ENCODE measurements around the gene ANKRD39. TPM values are rescaled to one million over a fixed set of nuclear protein-coding genes. Genes with fewer than 3 reads are reported as not detected.
A peak's percentile ranks its signal among the peaks of the same experiment; 100 is the strongest.

The ANKRD39 gene
- total RNA-seq, 1 donor = 6.1 TPM

- DNase-seq (ENCODE audit: low read depth) = no peak
- no peak overlapping the region for H3K4me3 ChIP-seq (ENCODE audit: low read depth, low read length)
- no peak for TF ChIP-seq CTCF (IDR thresholded peaks at IDR 0.05; ENCODE audit: insufficient read depth, low read length)
These were observed 37.8 kb downstream of the ANKRD39 start for GRCh38 chr2:96819876-96820511.

- TF ChIP-seq CTCF (IDR thresholded peaks at IDR 0.05; ENCODE audit: insufficient read depth, low read length) = no peak
- no peak for DNase-seq (ENCODE audit: low read depth)
- H3K4me3 ChIP-seq (ENCODE audit: low read depth, low read length) = no peak overlapping the region
These were observed 38.5 kb downstream of the ANKRD39 start for GRCh38 chr2:96819128-96819875.

- no peak for TF ChIP-seq CTCF (IDR thresholded peaks at IDR 0.05; ENCODE audit: insufficient read depth, low read length)
- DNase-seq (ENCODE audit: low read depth) = no peak
- H3K4me3 ChIP-seq (ENCODE audit: low read depth, low read length) = no peak overlapping the region
These were observed 39.9 kb downstream of the ANKRD39 start for GRCh38 chr2:96817882-96818281.

- DNase-seq (ENCODE audit: low read depth) = peak; percentile 16
- peak overlapping the region; percentile 71 for H3K4me3 ChIP-seq (ENCODE audit: low read depth, low read length)
- TF ChIP-seq CTCF (IDR thresholded peaks at IDR 0.05; ENCODE audit: insufficient read depth, low read length) = no peak
These were observed 40.7 kb downstream of the ANKRD39 start for GRCh38 chr2:96816836-96817702.

- peak; percentile 56 for TF ChIP-seq CTCF (IDR thresholded peaks at IDR 0.05; ENCODE audit: insufficient read depth, low read length)
- peak; percentile 84 for DNase-seq (ENCODE audit: low read depth)
- H3K4me3 ChIP-seq (ENCODE audit: low read depth, low read length) = peak within 1 kb of the TSS; percentile 71
These were observed 41.5 kb downstream of the ANKRD39 start, which contains the start of gene CNNM3 for GRCh38 chr2:96816127-96816835. Gene CNNM3 (plus strand): TSS chr2:96816268. CDS start chr2:96816278, 10 bp downstream.

Data from fibroblast of the aortic adventitia (primary cell).